GM19238 (cell line): ENCODE measurements around the gene SUMO3.

ENCODE experiments used
- DNase-seq: peaks from one replicate; pipeline ENCODE4 v3.0.0; 2011; ENCODE audit warnings: low spot score; ENCODE audit not compliant: insufficient read length

Gene SUMO3

DNA sequence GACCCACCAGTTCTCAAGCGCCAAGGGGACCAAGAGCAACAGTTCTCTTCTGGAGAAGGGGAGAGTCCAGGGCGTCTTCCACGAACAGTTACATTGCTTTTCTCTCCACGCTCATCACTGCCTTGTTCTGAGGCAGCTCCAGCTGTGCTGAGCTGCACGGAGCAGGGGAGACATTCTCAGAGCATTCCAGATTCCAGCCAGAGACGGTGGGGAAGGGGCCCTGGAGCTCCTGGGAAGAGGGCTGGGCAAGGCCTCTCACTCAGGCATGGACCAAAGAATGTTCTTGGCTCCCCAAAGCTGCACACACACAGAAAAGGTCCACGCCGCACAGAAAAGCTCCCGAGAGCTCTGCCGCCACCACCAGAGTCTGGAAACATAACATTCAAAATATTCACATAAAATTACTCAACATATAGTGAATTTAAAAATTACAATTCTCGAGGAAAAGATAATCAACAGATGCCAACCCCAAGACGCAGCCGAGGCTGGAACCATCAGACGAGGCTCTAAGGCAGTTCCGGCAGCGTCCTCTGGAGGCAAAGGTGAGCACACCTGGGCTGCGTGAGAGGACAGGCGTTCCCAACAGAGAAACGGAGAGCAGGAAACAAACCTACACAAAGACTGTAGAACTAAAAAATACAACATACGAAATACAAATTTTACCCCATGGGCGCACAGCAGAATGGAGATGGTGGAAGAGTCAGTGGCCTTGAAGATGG is 56.7 kb downstream of the SUMO3 start:
- DNase-seq: no peak

DNA sequence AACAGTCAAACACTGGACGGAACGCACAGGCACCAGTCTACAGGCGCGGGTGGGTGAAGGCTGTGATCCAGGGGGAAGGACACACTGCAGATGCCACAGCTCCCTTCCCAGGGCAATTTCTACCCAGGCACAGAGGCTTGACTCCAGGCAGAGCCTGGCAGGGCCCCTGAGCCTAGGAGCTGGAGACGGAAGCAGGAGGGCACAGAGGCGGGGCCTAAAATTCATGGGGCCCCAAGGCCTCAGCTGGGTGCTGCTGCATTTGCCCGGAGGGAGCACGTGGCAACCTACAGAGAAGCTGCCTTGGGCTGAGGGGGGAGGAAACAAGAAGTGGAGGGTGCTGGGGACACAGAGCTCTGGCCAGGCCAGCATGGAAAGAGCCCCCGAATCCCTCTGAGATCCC is 57.5 kb downstream of the SUMO3 start:
- no peak for DNase-seq

DNA sequence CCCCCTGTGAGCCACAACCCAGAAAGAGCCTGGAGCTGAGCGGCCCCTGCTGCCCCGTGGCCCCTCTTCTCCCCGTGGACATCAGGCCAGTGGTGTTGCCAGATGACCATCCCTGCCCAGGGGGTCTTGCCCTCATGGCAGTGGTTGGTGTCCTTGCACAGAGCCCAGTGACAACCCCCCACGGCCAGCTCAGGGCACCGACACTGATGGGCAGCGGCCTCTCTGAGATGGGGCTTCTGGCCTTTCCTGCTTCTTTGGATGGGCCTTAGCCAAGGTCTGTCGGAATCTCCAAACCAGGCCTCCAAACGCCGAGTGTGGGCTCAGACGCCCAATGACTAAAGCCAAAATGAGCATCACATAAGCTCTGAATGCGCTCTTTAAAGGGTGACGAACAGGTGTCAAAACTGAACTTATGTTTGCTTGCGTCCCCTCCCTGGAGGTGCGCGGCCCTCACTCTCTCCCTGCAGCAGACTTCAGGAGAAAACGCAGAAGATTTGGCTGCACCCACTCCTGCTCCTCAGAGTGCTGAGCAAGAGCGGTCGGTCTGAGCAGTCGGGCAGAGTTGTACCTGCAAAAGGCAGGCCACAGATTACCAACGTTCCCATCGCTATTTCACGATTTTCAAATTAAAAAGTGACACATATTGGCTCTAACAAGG is 58.1 kb downstream of the SUMO3 start:
- no peak for DNase-seq

DNA sequence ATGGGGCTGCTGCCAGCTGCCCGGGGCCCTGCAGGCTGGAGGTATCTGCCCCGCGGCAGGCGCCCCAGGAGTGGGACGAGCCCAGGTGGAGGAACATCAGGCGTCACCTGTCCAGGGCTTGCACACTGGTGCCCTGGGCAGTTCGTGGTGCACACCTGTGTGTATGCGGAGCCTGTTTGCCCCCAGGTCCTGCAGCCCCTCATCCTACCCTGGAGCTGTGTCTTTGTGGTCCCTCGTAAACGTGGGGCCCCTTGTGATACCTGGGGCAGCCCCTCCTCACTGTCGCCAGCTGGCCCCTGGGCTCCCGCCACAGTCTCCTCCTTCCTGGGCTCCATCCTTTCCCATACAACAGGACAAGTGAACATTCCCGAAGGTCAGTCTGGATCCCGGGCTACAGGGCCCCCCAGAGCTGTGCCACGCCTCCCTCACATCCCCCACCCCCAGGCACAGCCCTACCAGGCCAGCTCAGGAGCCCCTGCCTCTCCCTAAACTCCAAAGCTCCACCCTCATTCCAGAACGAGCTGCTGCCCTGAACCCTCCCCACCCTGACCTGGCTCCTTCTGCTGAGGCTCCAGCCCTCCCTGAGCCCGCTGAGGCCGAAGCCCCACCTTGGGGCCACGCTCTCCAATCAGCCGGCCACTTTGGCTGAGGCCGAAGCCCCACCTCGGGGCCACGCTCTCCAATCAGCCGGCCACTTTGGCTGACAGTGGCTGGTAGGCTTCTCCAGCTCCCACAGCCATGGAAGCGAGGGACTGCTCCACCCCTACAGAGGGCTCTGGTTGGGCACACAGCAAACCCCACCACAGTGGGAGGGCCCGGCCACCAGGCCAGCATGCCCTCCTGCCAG is 58.9 kb downstream of the SUMO3 start:
- DNase-seq: no peak

GRCh38 chr21:44758141-44758561 is 59.7 kb downstream of the SUMO3 start:
- DNase-seq: no peak

GRCh38 chr21:44757731-44758130 is 60.1 kb downstream of the SUMO3 start:
- DNase-seq: no peak

GRCh38 chr21:44756423-44757185 is 61.3 kb downstream of the SUMO3 start:
- DNase-seq: no peak
